Psoas muscle (tissue), 8 donors: ENCODE measurements around the gene LURAP1L. TPM values are rescaled to one million over a fixed set of nuclear protein-coding genes. Genes with fewer than 3 reads are reported as not detected.
"Not testable (repeated sequence)": the region's sequence is repeated elsewhere in the genome, so short reads cannot be mapped to it uniquely, and the experiment has no call there.

Experiments
- ATAC-seq, 4 donors: fragments of 200-7000 bp; cut with Tn5 transposase; one replicate each; pipeline ENCODE4 v1.9.1; 2020; ENCODE audit warnings: moderate library complexity in 3 of 4, mild to moderate bottlenecking in 2 of 4
- DNase-seq, 2 donors: peaks; one replicate each; pipeline ENCODE4 v3.0.0-alpha.2; 2020
- H3K27ac ChIP-seq: fragments of 200-600 bp; one replicate; pipeline ENCODE4 v1.8.0; 2022
- H3K27me3 ChIP-seq, 3 donors: fragments of 200-600 bp in 1 of 3; one replicate each; pipeline versions ENCODE4 v1.6.1 to v1.8.0; 2013 to 2022; ENCODE audit warnings: low read length in 2 of 3, mild to moderate bottlenecking in 2 of 3, moderate library complexity in 1 of 3; ENCODE audit not compliant: insufficient read depth in 3 of 3
- H3K36me3 ChIP-seq, 2 donors: fragments of 200-600 bp in 1 of 2; one replicate each; pipeline versions ENCODE4 v1.6.1 to v1.8.0; 2013 to 2022; ENCODE audit warnings: low read depth in 1 of 2, mild to moderate bottlenecking in 1 of 2, moderate library complexity in 1 of 2; ENCODE audit not compliant: insufficient read depth in 1 of 2
- H3K4me1 ChIP-seq: fragments of 200-600 bp; one replicate; pipeline ENCODE4 v1.8.0; 2022
- H3K4me3 ChIP-seq: fragments of 200-600 bp; one replicate; pipeline ENCODE4 v1.8.0; 2022; ENCODE audit warnings: mild to moderate bottlenecking
- H3K9me3 ChIP-seq: fragments of 200-600 bp; one replicate; pipeline ENCODE4 v1.8.0; 2022
- CTCF ChIP-seq: fragments of 200-600 bp; IDR thresholded peaks from one replicate; pipeline ENCODE4 v1.8.0; 2022; ENCODE audit warnings: antibody characterized with exemption
- WGBS, 3 donors: extraction: QIAGEN DNeasy Blood & Tissue Kit; methylation state at CpG; one replicate each; pipeline versions ENCODE4 v1.1.6 to v1.1.7; 2013; 5-methylcytosine and 5-hydroxymethylcytosine counted together
- intact Hi-C, 2 donors: fragments of 100-400 bp; cut with DNase I; formaldehyde crosslinking; loops; one replicate each; pipeline versions ENCODE4 v1.11.0 to v1.14.2; 2022
- polyA plus RNA-seq, 3 donors: library from polyadenylated mRNA; stranded (reverse); fragments of 200-250 nt; gene quantifications; one replicate each; pipeline ENCODE4 v1.2.3, GENCODE V29; 2013
- total RNA-seq, 4 donors: library from RNA; stranded (reverse); fragmentation: NEBNext Ultra II Directional in 2 of 4; extraction: Animal tissue kit (Norgen Biotek cat#: 25700) in 2 of 4; gene quantifications; one replicate each; pipeline versions ENCODE4 v1.2.1 to v1.2.4, GENCODE V29; 2021 to 2023
- donor health status: healthy with polysubstance abuse.
- donor health status: DM: no; HTN: no; CAD: no; lungs with moderate emphysema.
- donor health status: Bipolar disorder and iron deficiency.
- donor health status: healthy.
- donor health status: DM: yes; HTN: yes; CAD: no.
- donor health status: DM: no; HTN: no; CAD: no.
- donor health status: DM: no; HTN: no; CAD: no.
- donor health status: DM: yes; HTN: yes; CAD: no.

The LURAP1L gene
- total and polyA plus RNA-seq, 7 donors: 1.0 to 6.3 (median 2.5) TPM

GRCh38 chr9:12862611-12863410 lies 88.0 kb downstream of the LURAP1L start:
- no peak overlapping the region for H3K4me3 ChIP-seq
- no peak for DNase-seq
- intact Hi-C loops: no loop called here
- H3K4me1 ChIP-seq: no peaks in the 10 kb centered on the region
- 22 to 28% (median 26%) methylated on average over 3 of the region's 3 CpGs for WGBS, 3 donors
- no peak for ATAC-seq
- TF ChIP-seq CTCF: no peak
- no peaks in the 10 kb centered on the region for H3K27me3 ChIP-seq
- no peaks in the 10 kb centered on the region for H3K36me3 ChIP-seq
- H3K9me3 ChIP-seq: no peaks in the 10 kb centered on the region
- no peak overlapping the region for H3K27ac ChIP-seq

- no peak for ATAC-seq
- 50 to 59% (median 52%) methylated on average over 1 of the region's 1 CpG for WGBS, 3 donors
Observed at GRCh38 chr9:12863618-12864017, 88.8 kb downstream of the LURAP1L start.

GRCh38 chr9:12865380-12865779 lies 90.6 kb downstream of the LURAP1L start:
- H3K4me1 ChIP-seq, DNase-seq, ATAC-seq, intact Hi-C loops, H3K9me3 ChIP-seq, H3K27me3 ChIP-seq, H3K27ac ChIP-seq, H3K4me3 ChIP-seq, H3K36me3 ChIP-seq: not testable (repeated sequence)
- 95 to 100% (median 98%) methylated on average over 3 of the region's 3 CpGs for WGBS, 3 donors

More at GRCh38 chr9:12863618-12864017, 88.8 kb downstream of the LURAP1L start:
- Histone ChIP-seq H3K27ac (no peak overlapping the region), H3K4me1 (no peaks in the 10 kb centered on the region), H3K36me3 (no peaks in the 10 kb centered on the region), H3K9me3 (no peaks in the 10 kb centered on the region), H3K4me3 (no peak overlapping the region), H3K27me3 (no peaks in the 10 kb centered on the region)
- TF ChIP-seq CTCF: no peak
- DNase-seq: no peak
- intact Hi-C loops: no loop called here

Other genes with a start within 250 kb of the LURAP1L start
- 10 to 100 TPM in 1 of 4 donors, 1 to 10 TPM in 2, under 1 TPM in 1; 0.82 to 10.7 (median 4.7) TPM for gene TYRP1, start 81.6 kb upstream of the LURAP1L start, total RNA-seq
- 1 to 10 TPM in 2 of 3 donors, under 1 TPM in 1; 0.31 to 1.9 (median 1.4) TPM for gene TYRP1, start 81.6 kb upstream of the LURAP1L start, polyA plus RNA-seq